Stimulated activated CD8-positive, alpha-beta memory T cell treated with anti-CD3 and anti-CD28 coated beads, Interleukin-15, amount 100 ng/mL, for 1 hour (primary cell): ENCODE data around the gene ZNF106.

Experiments
- DNase-seq: peaks from one replicate; pipeline ENCODE4 v3.0.0-alpha.2; 2020; ENCODE audit warnings: low read depth

ZNF106 gene

GRCh38 chr15:42367041-42367440 is 123.9 kb downstream of the ZNF106 start:
- no peak for DNase-seq

GRCh38 chr15:42365921-42366550 is 124.9 kb downstream of the ZNF106 start:
- no peak for DNase-seq

GRCh38 chr15:42364529-42364928 is 126.4 kb downstream of the ZNF106 start:
- no peak for DNase-seq

- DNase-seq, result no peak
Measured at GRCh38 chr15:42363942-42364341, 127.0 kb downstream of the ZNF106 start.

GRCh38 chr15:42363487-42363886 is 127.5 kb downstream of the ZNF106 start:
- no peak for DNase-seq
